Measurements from ENCODE around the gene DBNDD2. TPM values are rescaled to one million over a fixed set of nuclear protein-coding genes. Genes with fewer than 3 reads are reported as not detected.

DBNDD2 gene
- total and polyA plus RNA-seq, 5 donors from 2014 or later: 15.1 to 23.5 (median 20.1) TPM

DNA sequence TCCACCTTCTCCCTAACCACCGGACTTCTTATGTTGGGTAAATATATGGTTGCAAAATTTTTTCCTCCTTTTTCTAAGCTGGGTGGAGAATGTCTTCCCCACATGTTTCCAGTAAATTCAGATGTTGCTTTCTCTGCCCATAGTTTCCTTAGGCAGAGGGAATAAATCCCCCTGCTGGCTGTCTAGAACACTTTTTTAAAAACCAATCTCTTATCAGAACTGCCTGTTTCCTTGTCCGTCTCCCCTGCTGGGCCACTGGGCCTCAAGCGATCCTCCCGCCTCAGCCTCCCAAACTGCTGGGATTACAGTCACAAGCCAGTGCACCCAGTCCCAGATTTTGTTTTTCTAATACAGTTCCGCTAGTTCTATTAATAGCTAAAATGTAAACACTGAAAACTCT is 51.5 kb downstream of the DBNDD2 start:
- Histone ChIP-seq H3K4me1 (ENCODE audit: control insufficient read depth, insufficient read depth, low read length, poor library complexity, severe bottlenecking) (no peaks in the 10 kb centered on the region), H3K36me3 (ENCODE audit: control insufficient read depth, insufficient read depth, low read length) (no peaks in the 10 kb centered on the region), H3K4me3 (ENCODE audit: low read depth, low read length) (no peak overlapping the region), H3K27ac (ENCODE audit: insufficient read depth, low read length, poor library complexity, severe bottlenecking) (no peak overlapping the region), H3K27me3 (ENCODE audit: control insufficient read depth, insufficient read depth, low read length) (peaks cover 13% of the 10 kb centered on the region), H3K9me3 (ENCODE audit: control insufficient read depth in 2 of 2, low read length in 2 of 2) (no peaks in the 10 kb centered on the region)
- Mint-ChIP-seq H3K36me3 (peaks cover 4% of the 10 kb centered on the region), H3K4me1 (no peaks in the 10 kb centered on the region), H3K27ac (no peak overlapping the region), H3K9me3 (peaks cover 0 to 2% (median 0%) of the 10 kb centered on the region in 7 donors), H3K4me3 (no peak overlapping the region), H3K27me3 (peaks cover 10% of the 10 kb centered on the region)
- no peak for ATAC-seq (ENCODE audit: low read depth in 2 of 2)
- no peak for DNase-seq

Other genes with a start within 250 kb of the DBNDD2 start
- not detected for gene PI3, start 233.4 kb upstream of the DBNDD2 start, total RNA-seq
- not detected for gene PI3, start 233.4 kb upstream of the DBNDD2 start, polyA plus RNA-seq
- gene SEMG1, start 201.3 kb upstream of the DBNDD2 start, total RNA-seq: not detected
- gene SEMG1, start 201.3 kb upstream of the DBNDD2 start, polyA plus RNA-seq: not detected
- gene SEMG2, start 186.9 kb upstream of the DBNDD2 start, total RNA-seq: not detected
- not detected for gene SEMG2, start 186.9 kb upstream of the DBNDD2 start, polyA plus RNA-seq
- gene SLPI, start 153.7 kb upstream of the DBNDD2 start, total RNA-seq: not detected
- gene SLPI, start 153.7 kb upstream of the DBNDD2 start, polyA plus RNA-seq: not detected
- gene RBPJL, start 101.4 kb upstream of the DBNDD2 start, total RNA-seq: not detected
- gene RBPJL, start 101.4 kb upstream of the DBNDD2 start, polyA plus RNA-seq: not detected
- not detected for gene MATN4, start 100.0 kb upstream of the DBNDD2 start, total RNA-seq
- under 1 TPM in 1 of 4 donors, not detected in 3; 0.10 TPM for gene MATN4, start 100.0 kb upstream of the DBNDD2 start, polyA plus RNA-seq
- 8.2 TPM for gene SDC4, start 59.9 kb upstream of the DBNDD2 start, total RNA-seq
- gene SDC4, start 59.9 kb upstream of the DBNDD2 start, polyA plus RNA-seq: 1 to 10 TPM; 2.2 to 6.3 (median 3.7) TPM
- gene SYS1, start 45.1 kb upstream of the DBNDD2 start, total RNA-seq: 94.2 TPM
- gene SYS1, start 45.1 kb upstream of the DBNDD2 start, polyA plus RNA-seq: 10 to 100 TPM; 38.4 to 54.3 (median 42.0) TPM
- not detected for gene TP53TG5, start 30.0 kb upstream of the DBNDD2 start, total RNA-seq
- under 1 TPM; 0.18 to 0.56 (median 0.23) TPM for gene TP53TG5, start 30.0 kb upstream of the DBNDD2 start, polyA plus RNA-seq
- 137 TPM for gene PIGT, start 7.9 kb downstream of the DBNDD2 start, total RNA-seq
- 100 to 1,000 TPM in 1 of 4 donors, 10 to 100 TPM in 3; 80.3 to 102 (median 91.7) TPM for gene PIGT, start 7.9 kb downstream of the DBNDD2 start, polyA plus RNA-seq
- gene WFDC2, start 61.5 kb downstream of the DBNDD2 start, total RNA-seq: not detected
- not detected for gene WFDC2, start 61.5 kb downstream of the DBNDD2 start, polyA plus RNA-seq
- gene SPINT3, start 107.3 kb downstream of the DBNDD2 start, total RNA-seq: not detected
- gene SPINT3, start 107.3 kb downstream of the DBNDD2 start, polyA plus RNA-seq: not detected
- gene WFDC6, start 131.2 kb downstream of the DBNDD2 start, total RNA-seq: not detected
- gene WFDC6, start 131.2 kb downstream of the DBNDD2 start, polyA plus RNA-seq: not detected
- gene EPPIN, start 139.1 kb downstream of the DBNDD2 start, total RNA-seq: not detected
- gene EPPIN, start 139.1 kb downstream of the DBNDD2 start, polyA plus RNA-seq: not detected
- not detected for gene WFDC8, start 171.0 kb downstream of the DBNDD2 start, total RNA-seq
- not detected for gene WFDC8, start 171.0 kb downstream of the DBNDD2 start, polyA plus RNA-seq
- not detected for gene WFDC10A, start 221.4 kb downstream of the DBNDD2 start, total RNA-seq
- gene WFDC10A, start 221.4 kb downstream of the DBNDD2 start, polyA plus RNA-seq: not detected
- gene WFDC9, start 223.0 kb downstream of the DBNDD2 start, total RNA-seq: not detected
- not detected for gene WFDC9, start 223.0 kb downstream of the DBNDD2 start, polyA plus RNA-seq

Data from CD4-positive, CD25-positive, alpha-beta regulatory T cell (primary cell).